ENCODE measurements around the gene ZNF318.
A peak's percentile ranks its signal among the peaks of the same experiment; 100 is the strongest.
"Not testable (repeated sequence)": the region's sequence is repeated elsewhere in the genome, so short reads cannot be mapped to it uniquely, and the experiment has no call there.

The ZNF318 gene, protein sequence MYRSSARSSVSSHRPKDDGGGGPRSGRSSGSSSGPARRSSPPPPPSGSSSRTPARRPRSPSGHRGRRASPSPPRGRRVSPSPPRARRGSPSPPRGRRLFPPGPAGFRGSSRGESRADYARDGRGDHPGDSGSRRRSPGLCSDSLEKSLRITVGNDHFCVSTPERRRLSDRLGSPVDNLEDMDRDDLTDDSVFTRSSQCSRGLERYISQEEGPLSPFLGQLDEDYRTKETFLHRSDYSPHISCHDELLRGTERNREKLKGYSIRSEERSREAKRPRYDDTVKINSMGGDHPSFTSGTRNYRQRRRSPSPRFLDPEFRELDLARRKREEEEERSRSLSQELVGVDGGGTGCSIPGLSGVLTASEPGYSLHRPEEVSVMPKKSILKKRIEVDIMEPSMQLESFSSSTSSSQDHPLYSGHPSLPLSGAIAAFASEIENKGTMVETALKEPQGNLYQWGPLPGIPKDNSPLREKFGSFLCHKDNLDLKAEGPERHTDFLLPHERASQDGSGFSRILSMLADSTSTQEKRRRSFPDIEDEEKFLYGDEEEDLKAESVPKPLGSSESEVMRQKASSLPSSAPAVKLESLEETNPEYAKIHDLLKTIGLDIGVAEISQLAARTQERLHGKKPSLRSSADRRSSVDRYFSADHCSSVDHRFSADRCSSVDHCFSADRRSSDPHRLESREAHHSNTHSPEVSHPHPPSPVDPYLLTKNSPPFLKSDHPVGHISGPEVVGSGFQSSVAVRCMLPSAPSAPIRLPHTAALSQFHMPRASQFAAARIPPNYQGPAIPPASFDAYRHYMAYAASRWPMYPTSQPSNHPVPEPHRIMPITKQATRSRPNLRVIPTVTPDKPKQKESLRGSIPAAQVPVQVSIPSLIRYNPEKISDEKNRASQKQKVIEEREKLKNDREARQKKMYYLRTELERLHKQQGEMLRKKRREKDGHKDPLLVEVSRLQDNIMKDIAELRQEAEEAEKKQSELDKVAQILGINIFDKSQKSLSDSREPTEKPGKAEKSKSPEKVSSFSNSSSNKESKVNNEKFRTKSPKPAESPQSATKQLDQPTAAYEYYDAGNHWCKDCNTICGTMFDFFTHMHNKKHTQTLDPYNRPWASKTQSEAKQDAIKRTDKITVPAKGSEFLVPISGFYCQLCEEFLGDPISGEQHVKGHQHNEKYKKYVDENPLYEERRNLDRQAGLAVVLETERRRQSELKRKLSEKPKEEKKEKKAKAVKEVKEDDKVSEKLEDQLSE (N-terminal part only)

GRCh38 chr6:43369174-43370002, at the start of gene ZNF318:
Gene ZNF318, minus strand, starts transcription at chr6:43369647. Its CDS starts 282 bp downstream, at chr6:43369365.
- peak; percentile 88 for DNase-seq

DNA sequence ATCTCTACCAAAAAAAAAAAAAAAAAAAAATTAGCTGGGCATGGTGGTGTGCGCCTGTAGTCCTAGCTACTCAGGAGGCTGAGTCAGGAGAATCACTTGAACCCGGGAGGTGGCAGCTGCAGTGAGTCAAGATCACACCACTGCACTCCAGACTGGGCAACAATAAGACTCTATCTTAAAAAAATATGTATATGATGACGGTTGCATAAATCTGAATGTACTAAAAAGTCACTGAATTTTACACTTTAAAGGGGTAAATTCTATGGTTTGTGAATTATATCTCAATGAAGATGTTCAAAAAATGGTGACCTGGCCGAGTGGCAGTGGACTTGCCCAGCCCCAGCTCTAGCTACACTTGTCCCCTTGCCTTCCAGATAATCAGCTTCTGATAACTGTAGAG, 47.5 kb upstream of the ZNF318 start:
- DNase-seq = no peak

- DNase-seq = not testable (repeated sequence)
These were observed 45.8 kb upstream of the ZNF318 start for GRCh38 chr6:43415275-43415674.

DNA sequence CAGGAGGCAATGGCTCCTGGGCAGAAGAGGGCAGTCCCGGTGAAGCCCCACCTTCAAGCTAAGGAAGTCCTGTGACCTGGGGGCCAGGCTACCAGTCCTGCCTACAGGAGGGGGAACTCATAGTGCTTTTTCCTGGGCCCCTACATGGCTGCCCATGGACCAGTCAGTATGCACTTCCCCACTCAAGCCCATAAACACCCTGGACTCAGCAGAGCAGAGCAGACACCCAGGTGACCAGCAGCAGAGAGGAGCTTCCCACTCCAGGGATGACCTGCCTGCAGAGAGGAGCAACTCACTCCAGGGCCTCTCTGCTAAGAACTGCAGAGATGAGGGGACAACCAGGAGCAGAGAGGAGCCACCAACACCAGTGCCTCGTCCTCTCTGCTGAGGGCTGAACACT, 43.6 kb upstream of the ZNF318 start:
- DNase-seq = no peak

- no peak for DNase-seq
These were observed 43.1 kb upstream of the ZNF318 start for GRCh38 chr6:43412541-43412940.

DNA sequence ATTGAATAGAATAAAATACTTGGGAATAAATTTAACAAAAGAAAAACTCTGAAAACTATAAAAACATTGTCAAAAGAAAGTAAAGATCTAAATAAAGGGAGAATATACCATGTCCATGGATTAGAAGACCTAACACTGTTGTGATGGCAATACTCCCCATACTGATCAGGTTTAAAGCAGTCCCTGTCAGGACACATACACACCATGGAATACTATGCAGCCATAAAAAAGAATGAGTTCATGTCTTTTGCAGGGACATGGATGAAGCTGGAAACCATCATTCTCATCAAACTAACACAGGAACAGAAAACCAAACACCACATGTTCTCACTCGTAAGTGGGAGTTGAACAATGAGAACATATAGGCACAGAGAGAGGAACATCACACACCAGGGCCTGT, 41.3 kb upstream of the ZNF318 start:
- DNase-seq = not testable (repeated sequence)

- DNase-seq = no peak
These were observed 38.8 kb upstream of the ZNF318 start for GRCh38 chr6:43408259-43408658.

- DNase-seq = no peak
These were observed 37.8 kb upstream of the ZNF318 start for GRCh38 chr6:43407296-43407695.

GRCh38 chr6:43405354-43405753, 35.9 kb upstream of the ZNF318 start:
- DNase-seq = no peak

DNA sequence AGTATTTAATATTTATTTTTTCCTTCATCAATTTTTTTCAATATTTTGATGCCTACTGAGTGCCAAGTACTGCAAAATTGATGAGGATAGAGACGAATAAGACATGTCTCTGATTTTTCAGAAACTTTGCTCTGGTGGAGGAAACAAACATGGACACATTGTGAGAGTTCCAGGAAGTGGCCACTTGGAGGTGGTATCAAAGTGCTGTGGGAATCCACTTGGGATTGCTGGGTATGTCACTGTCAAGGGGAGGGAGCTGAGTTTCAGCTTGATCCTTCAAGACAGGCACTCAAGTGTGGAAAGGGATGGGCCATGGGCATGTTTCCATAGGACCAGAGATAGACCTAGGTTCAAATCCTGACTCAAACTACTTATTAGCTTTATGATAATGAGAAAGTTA, 33.4 kb upstream of the ZNF318 start:
- no peak for DNase-seq

- DNase-seq = no peak
These were observed 32.3 kb upstream of the ZNF318 start for GRCh38 chr6:43401730-43402129.

GRCh38 chr6:43399932-43400487, 30.6 kb upstream of the ZNF318 start:
- no peak for DNase-seq

- no peak for DNase-seq
These were observed 27.1 kb upstream of the ZNF318 start for GRCh38 chr6:43396408-43397149.

DNA sequence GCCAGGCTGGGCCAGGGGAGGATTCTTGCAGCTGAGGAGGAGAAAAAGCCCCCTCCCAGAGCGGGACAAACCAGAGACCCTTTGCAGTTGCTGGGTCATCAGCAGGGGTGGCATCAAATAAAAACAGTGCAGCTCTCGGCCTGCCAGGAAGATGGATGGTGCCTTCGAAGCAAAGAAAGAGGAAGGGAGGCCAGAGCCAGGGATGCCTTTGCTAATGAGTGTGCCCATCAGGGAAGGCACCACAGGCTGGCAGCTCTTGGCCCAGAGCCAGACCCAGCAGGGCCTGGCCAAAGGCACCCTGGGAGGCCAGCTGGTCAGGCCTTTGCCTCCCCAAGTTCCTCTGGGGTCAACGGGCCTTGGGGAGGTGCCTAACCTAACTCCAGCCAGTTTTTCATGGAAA, 26.3 kb upstream of the ZNF318 start:
- DNase-seq = no peak

GRCh38 chr6:43394982-43395381, 25.5 kb upstream of the ZNF318 start:
- no peak for DNase-seq

- no peak for DNase-seq
These were observed 24.2 kb upstream of the ZNF318 start for GRCh38 chr6:43393602-43394001.

GRCh38 chr6:43393133-43393532, 23.7 kb upstream of the ZNF318 start:
- not testable (repeated sequence) for DNase-seq

DNA sequence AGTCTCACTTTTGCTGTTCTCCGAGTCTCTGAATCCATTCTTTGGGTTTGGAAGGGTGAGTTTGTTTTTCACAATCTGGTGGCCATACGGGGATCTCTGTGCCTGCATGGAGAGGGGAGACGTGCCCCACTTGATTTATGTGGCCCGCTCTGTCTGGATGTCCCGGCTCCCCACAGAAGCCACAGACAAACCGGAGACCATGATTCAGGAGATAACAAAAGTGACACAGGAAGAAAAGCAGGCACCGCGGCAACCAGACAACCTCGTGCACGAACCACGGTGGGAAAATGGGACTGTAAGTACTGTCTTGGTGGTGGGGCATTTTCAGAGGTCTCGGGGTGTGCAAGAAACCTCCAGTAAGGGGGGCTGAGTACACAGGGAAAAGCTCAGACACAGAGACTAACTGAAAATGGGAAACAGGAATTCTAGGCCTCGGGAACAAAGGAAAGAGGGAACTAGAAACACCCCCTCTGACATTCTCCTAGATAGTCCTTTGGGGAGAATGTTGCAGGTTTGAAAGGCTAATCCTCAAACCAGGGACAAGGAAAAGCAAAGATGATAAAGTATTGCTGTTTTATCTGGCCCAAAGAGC, 22.1 kb upstream of the ZNF318 start:
- DNase-seq = no peak

DNA sequence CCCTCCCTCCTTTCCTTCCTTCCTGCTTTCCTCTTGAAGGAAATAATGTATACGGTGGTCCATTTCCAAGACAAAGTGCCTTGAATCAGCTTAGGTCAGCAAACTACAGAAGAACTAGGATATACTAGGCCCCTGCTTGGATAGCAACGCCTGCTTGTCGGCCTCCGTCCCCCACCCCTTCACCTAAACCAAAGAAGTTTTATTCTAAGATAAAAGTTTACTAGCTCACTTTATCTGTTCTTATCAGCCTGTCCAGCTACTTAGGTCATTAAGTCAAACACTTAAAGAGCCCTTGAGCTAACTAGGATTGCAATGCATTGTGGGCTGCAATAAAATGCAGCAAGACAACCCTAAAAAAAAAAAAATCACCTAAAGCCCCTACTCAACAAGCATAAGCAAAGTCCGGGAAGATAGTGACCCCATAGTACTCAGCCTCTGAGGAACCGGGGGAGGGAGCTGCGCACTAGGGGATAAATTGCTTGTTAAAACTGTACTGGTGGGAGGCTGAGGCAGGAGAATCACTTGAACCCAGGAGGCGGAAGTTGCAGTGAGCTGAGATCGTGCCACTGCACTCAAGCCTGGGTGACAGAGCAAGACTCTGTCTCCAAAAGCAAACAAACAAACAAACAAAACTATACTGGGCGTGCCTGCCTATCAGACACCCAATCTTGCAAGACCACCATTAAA, 21.4 kb upstream of the ZNF318 start:
- DNase-seq = not testable (repeated sequence)

GRCh38 chr6:43389730-43390295, 20.4 kb upstream of the ZNF318 start:
- no peak for DNase-seq

Measured in DMS 273 treated with DMSO at 0.1 percent for 48 hours (cell line).